Measurements from ENCODE around the gene TMEM117. TPM values are rescaled to one million over a fixed set of nuclear protein-coding genes. Genes with fewer than 3 reads are reported as not detected.

TMEM117 gene
- total and polyA plus RNA-seq, 12 donors, result 4.0 to 8.5 (median 7.1) TPM

GRCh38 chr12:43914923-43915468, 79.1 kb downstream of the TMEM117 start:
- Histone ChIP-seq H3K9me3 (no peaks in the 10 kb centered on the region), H3K4me1 (peaks cover 0 to 22% (median 0%) of the 10 kb centered on the region in 9 donors), H3K27ac (peak overlapping the region in 1 of 10 donors; percentile 27), H3K36me3 (no peaks in the 10 kb centered on the region), H3K27me3 (no peaks in the 10 kb centered on the region), H3K4me3 (no peak overlapping the region)
- intact Hi-C loops (cut with DNase I), result no loop called here
- TF ChIP-seq, protein P1, sequence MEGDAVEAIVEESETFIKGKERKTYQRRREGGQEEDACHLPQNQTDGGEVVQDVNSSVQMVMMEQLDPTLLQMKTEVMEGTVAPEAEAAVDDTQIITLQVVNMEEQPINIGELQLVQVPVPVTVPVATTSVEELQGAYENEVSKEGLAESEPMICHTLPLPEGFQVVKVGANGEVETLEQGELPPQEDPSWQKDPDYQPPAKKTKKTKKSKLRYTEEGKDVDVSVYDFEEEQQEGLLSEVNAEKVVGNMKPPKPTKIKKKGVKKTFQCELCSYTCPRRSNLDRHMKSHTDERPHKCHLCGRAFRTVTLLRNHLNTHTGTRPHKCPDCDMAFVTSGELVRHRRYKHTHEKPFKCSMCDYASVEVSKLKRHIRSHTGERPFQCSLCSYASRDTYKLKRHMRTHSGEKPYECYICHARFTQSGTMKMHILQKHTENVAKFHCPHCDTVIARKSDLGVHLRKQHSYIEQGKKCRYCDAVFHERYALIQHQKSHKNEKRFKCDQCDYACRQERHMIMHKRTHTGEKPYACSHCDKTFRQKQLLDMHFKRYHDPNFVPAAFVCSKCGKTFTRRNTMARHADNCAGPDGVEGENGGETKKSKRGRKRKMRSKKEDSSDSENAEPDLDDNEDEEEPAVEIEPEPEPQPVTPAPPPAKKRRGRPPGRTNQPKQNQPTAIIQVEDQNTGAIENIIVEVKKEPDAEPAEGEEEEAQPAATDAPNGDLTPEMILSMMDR (IDR thresholded peaks at IDR 0.05), result peak in 5 of 9 donors; percentile 19 to 39 (median 29)
- 76 to 83% methylated on average over 3 of the region's 3 CpGs for WGBS, 2 donors
- DNase-seq (no peak), ATAC-seq (peak in 5 of 8 donors; percentile 38 to 58 (median 49))

- WGBS, 2 donors, result 24 to 33% methylated on average over 2 of the region's 2 CpGs
- Histone ChIP-seq H3K9me3 (peaks cover 0 to 5% (median 0%) of the 10 kb centered on the region in 11 donors), H3K4me3 (no peak overlapping the region), H3K27me3 (no peaks in the 10 kb centered on the region), H3K4me1 (peaks cover 0 to 27% (median 0%) of the 10 kb centered on the region in 9 donors), H3K27ac (peak overlapping the region in 7 of 10 donors; percentile 36 to 65 (median 50)), H3K36me3 (no peaks in the 10 kb centered on the region)
- ATAC-seq, result peak in 6 of 8 donors; percentile 60 to 95 (median 90)
- TF ChIP-seq, protein P1 (IDR thresholded peaks at IDR 0.05), result no peak
- intact Hi-C loops (cut with DNase I), result no loop called here
- no peak for DNase-seq
Measured at GRCh38 chr12:43917896-43918295, 82.0 kb downstream of the TMEM117 start.

GRCh38 chr12:43921666-43922337, 85.9 kb downstream of the TMEM117 start:
- ATAC-seq (no peak), DNase-seq (no peak)
- no peaks in the 10 kb centered on the region for H3K27me3 ChIP-seq
- H3K27ac ChIP-seq, result no peak overlapping the region
- H3K4me3 ChIP-seq, result no peak overlapping the region
- no peaks in the 10 kb centered on the region for H3K36me3 ChIP-seq
- 95 to 96% methylated on average over 3 of the region's 3 CpGs for WGBS, 2 donors
- peaks cover 0 to 30% (median 0%) of the 10 kb centered on the region in 9 donors for H3K4me1 ChIP-seq
- intact Hi-C loops (cut with DNase I), result no loop called here
- TF ChIP-seq, protein P1 (IDR thresholded peaks at IDR 0.05), result no peak
- peaks cover 0 to 5% (median 0%) of the 10 kb centered on the region in 11 donors for H3K9me3 ChIP-seq

DNA sequence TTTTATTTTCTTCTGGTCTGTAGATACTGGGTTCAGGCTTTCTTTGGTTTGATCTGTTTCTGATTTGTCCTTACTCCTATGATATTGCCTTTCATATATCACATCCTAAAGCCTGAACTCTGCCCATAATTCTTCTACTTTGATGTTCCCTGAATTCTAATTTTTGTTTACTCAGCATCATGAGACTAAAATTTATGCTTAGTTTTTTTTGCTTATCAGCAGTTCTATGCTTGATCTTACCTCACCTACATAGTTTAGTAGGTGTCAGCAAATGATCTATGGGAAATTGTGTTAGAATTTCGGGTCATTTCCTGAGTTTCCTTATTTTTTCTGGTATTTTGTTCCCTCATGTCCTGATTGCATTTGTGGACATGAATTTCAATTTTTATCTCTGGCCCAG, 94.2 kb downstream of the TMEM117 start:
- 64 to 79% methylated on average over 1 of the region's 1 CpG for WGBS, 2 donors
- intact Hi-C loops (cut with DNase I), result no loop called here
- H3K4me3 ChIP-seq, result no peak overlapping the region
- no peaks in the 10 kb centered on the region for H3K4me1 ChIP-seq
- peaks cover 0 to 34% (median 6%) of the 10 kb centered on the region in 11 donors for H3K9me3 ChIP-seq
- no peaks in the 10 kb centered on the region for H3K36me3 ChIP-seq
- H3K27me3 ChIP-seq, result no peaks in the 10 kb centered on the region
- TF ChIP-seq, protein P1 (IDR thresholded peaks at IDR 0.05), result no peak
- DNase-seq, result no peak
- H3K27ac ChIP-seq, result no peak overlapping the region
- ATAC-seq, result no peak

Measured in heart right ventricle (tissue), 16 donors.